Activated naive CD4-positive, alpha-beta T cell treated with anti-CD3 and anti-CD28 coated beads for 36 hours (primary cell): Measurements from ENCODE around the gene CEP170B. TPM values are rescaled to one million over a fixed set of nuclear protein-coding genes. Genes with fewer than 3 reads are reported as not detected.

Source experiments
- CTCF ChIA-PET: fragments of 350-600 bp; sonication (Branson Sonifier 250); formaldehyde crosslinking; loops from one replicate; lab custom pipeline; 2021; ENCODE audit warnings: antibody characterized with exemption; lab: Charles Lee
- DNase-seq: peaks from one replicate; pipeline ENCODE4 v3.0.0-alpha.2; 2020
- H3K27ac Mint-ChIP-seq: one replicate; pipeline ENCODE4 v1.8.0; 2021; ENCODE audit warnings: mild to moderate bottlenecking, mixed read lengths
- H3K27me3 Mint-ChIP-seq: one replicate; pipeline ENCODE4 v1.8.0; 2021; ENCODE audit warnings: low read depth, mixed read lengths
- H3K36me3 Mint-ChIP-seq: one replicate; pipeline ENCODE4 v1.8.0; 2021; ENCODE audit warnings: low read depth, mixed read lengths
- H3K4me1 Mint-ChIP-seq: one replicate; pipeline ENCODE4 v1.8.0; 2021; ENCODE audit warnings: low read depth, mixed read lengths
- H3K4me3 Mint-ChIP-seq: one replicate; pipeline ENCODE4 v1.8.0; 2021; ENCODE audit warnings: mild to moderate bottlenecking, moderate library complexity, mixed read lengths
- H3K9me3 Mint-ChIP-seq: one replicate; pipeline ENCODE4 v1.8.0; 2021; ENCODE audit warnings: mixed read lengths
- intact Hi-C: fragments of 100-400 bp; cut with micrococcal nuclease; formaldehyde crosslinking; loops from one replicate; pipeline ENCODE4 v1.15.1; 2023
- total RNA-seq, 2 experiments: library from RNA; stranded (reverse); gene quantifications; one replicate each; pipeline ENCODE4 v1.2.3, GENCODE V29; 2021

Gene CEP170B
- 1 to 10 TPM; 3.3 TPM for total RNA-seq

DNA sequence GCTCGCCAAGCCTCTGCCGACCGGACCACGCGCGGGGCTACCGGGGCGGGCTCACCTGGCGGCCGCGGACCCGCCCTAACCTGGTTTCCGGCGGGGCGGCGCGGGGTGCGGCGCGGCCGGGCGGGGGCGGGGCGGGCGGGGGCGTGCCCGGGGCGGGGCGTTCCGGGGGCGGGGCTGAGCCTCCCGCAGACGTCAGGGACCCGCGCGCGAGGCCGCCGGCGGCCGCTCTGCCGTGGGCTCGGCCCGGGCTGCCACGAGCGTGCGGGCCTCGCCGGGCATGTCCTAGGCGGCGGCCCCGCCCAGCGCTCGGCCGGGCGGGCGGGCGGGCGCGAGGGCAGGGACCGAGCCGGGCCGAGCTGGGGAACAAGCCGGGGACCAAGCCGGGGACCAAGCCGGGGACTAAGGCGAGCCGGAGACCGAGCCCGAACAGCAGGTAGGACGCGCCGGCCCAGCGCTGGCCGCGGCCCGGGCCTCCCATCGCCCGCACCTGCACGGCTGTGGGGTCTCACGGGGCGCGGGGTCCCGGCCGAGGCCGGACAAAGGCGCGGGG, at the start of gene CEP170B:
TSS of gene CEP170B (plus strand) at position 188 of the 550 bp plus-strand sequence. CDS start 3,183 bp downstream, outside the sequence.
- peak; percentile 25 for DNase-seq
- Mint-ChIP-seq H3K36me3 (no peaks in the 10 kb centered on the region), H3K4me3 (peak within 1 kb of the TSS; percentile 65), H3K27ac (no peak within 1 kb of the TSS), H3K27me3 (peaks cover 25% of the 10 kb centered on the region), H3K9me3 (no peaks in the 10 kb centered on the region), H3K4me1 (peaks cover 2% of the 10 kb centered on the region)
- intact Hi-C loops: loop anchor here (1.0 kb wide), 1 partner anchor 38 kb away; no protein-coding TSS in a partner anchor
- CTCF ChIA-PET: no interaction called here

DNA sequence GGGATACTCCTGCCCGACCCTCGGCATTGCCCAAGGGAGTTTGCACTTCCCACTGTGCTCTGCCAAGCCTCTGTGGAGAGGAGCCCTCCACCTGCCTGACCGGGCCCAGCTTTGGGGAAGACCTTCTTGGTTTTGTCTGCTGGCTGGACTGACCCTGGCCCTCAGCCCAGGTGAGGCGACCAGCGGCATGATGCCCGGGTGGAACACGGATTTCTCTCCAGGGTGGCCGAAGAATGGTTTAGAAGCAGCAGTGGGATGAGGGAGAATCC, 48.5 kb upstream of the CEP170B start:
- Mint-ChIP-seq H3K36me3 (peaks cover 7% of the 10 kb centered on the region), H3K27ac (peak overlapping the region; percentile 82), H3K27me3 (no peaks in the 10 kb centered on the region), H3K4me3 (peak overlapping the region; percentile 92), H3K9me3 (peaks cover 1% of the 10 kb centered on the region), H3K4me1 (peaks cover 18% of the 10 kb centered on the region)
- DNase-seq: no peak
- CTCF ChIA-PET: interaction anchor here (1.1 kb wide), 1 partner anchor 16 kb away, joined by 3 read pairs; the partner anchor contains the start of gene ZBTB42
- intact Hi-C loops: no loop called here

GRCh38 chr14:104817930-104818713, 46.9 kb upstream of the CEP170B start:
- H3K27me3 Mint-ChIP-seq: no peaks in the 10 kb centered on the region
- H3K4me3 Mint-ChIP-seq: no peak overlapping the region
- H3K4me1 Mint-ChIP-seq: peaks cover 18% of the 10 kb centered on the region
- H3K9me3 Mint-ChIP-seq: peaks cover 1% of the 10 kb centered on the region
- no peak overlapping the region for H3K27ac Mint-ChIP-seq
- CTCF ChIA-PET: interaction anchor here (1.0 to 1.3 kb wide), 2 partner anchors 14 to 65 kb away, joined by 3 to 4 read pairs; partner anchors contain the start of gene SIVA1
- peaks cover 7% of the 10 kb centered on the region for H3K36me3 Mint-ChIP-seq
- DNase-seq: no peak
- intact Hi-C loops: no loop called here

DNA sequence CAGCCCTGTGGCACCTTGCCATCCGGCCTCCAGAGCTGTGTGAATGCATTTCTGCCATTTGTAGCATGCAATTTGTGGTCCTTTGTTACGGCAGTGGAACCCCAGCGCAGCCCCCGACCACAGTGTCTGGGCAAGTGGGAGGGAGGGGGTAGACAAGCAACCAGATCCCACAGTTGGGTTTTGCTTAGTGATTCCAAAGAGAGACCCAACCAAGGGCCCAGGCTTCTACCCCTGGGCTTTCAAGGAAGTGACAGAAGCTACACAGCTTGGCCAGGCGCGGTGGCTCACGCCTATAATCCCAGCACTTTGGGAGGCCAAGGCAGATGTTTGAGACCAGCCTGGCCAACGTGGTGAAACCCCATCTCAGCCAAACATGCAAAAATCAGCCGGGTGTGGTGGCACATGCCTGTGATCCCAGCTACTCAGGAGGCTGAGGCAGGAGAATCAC, 46.3 kb upstream of the CEP170B start:
- intact Hi-C loops: no loop called here
- Mint-ChIP-seq H3K36me3 (peaks cover 7% of the 10 kb centered on the region), H3K27me3 (no peaks in the 10 kb centered on the region), H3K9me3 (peaks cover 1% of the 10 kb centered on the region), H3K4me3 (no peak overlapping the region), H3K27ac (no peak overlapping the region), H3K4me1 (peaks cover 17% of the 10 kb centered on the region)
- CTCF ChIA-PET: interaction anchor here (1.0 kb wide), 1 partner anchor 14 kb away, joined by 3 read pairs; no protein-coding TSS in a partner anchor
- DNase-seq: no peak

GRCh38 chr14:104819361-104819781, 45.7 kb upstream of the CEP170B start:
- Mint-ChIP-seq H3K9me3 (peaks cover 1% of the 10 kb centered on the region), H3K4me1 (peaks cover 10% of the 10 kb centered on the region), H3K4me3 (no peak overlapping the region), H3K36me3 (peaks cover 6% of the 10 kb centered on the region), H3K27me3 (no peaks in the 10 kb centered on the region), H3K27ac (no peak overlapping the region)
- CTCF ChIA-PET: interaction anchor here (1.0 kb wide), 1 partner anchor 15 kb away, joined by 3 read pairs; no protein-coding TSS in a partner anchor
- DNase-seq: no peak
- intact Hi-C loops: no loop called here

GRCh38 chr14:104820669-104821228, 44.3 kb upstream of the CEP170B start:
- Mint-ChIP-seq H3K9me3 (peaks cover 5% of the 10 kb centered on the region), H3K36me3 (peaks cover 4% of the 10 kb centered on the region), H3K27me3 (peaks cover 6% of the 10 kb centered on the region), H3K4me3 (no peak overlapping the region), H3K27ac (no peak overlapping the region), H3K4me1 (peaks cover 8% of the 10 kb centered on the region)
- CTCF ChIA-PET: no interaction called here
- intact Hi-C loops: loop anchor here (10.0 kb wide), 1 partner anchor 664 kb away; the partner anchor contains the start of gene CRIP1
- peak; percentile 3 for DNase-seq

DNA sequence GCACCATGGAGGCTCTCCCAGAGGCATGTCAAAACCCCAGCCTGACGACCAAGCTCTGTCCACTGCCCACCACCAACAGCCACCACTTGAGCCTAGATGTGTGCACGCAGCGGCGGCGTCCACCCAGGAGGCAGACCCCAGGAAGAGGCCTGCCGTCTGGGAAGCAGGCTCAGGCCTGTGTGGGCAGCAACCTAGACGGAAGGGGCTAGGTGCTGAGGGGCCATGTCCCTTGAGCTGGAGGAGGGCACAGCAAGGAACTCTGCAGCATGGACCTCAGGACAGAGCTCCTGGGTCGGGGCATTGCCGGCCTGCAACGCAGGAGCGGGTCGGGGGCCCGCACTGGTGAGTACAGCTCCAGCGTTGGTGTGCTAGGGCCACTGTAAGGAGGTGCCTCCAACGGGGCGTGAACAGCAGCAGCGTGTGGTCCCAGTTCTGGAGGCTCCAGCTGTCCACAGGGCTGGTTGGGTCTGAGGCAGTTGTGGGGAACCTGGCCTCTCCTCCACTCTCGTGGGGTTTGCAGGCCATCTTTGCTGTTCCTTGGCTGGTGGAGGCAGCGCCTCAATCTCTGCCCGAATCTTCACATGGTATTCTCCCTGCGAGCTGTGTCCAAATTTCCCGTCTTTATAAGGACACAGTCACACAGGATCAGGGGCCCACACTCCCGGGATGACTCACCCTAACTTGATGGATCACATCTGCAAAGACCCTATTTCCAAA, 43.7 kb upstream of the CEP170B start:
- H3K27ac Mint-ChIP-seq: no peak overlapping the region
- peaks cover 6% of the 10 kb centered on the region for H3K27me3 Mint-ChIP-seq
- H3K9me3 Mint-ChIP-seq: peaks cover 5% of the 10 kb centered on the region
- CTCF ChIA-PET: interaction anchor here (0.7 to 1.9 kb wide), 2 partner anchors 24 to 53 kb away, joined by 3 to 6 read pairs; no protein-coding TSS in a partner anchor
- peak; percentile 2 for DNase-seq
- peaks cover 9% of the 10 kb centered on the region for H3K4me1 Mint-ChIP-seq
- H3K36me3 Mint-ChIP-seq: peaks cover 4% of the 10 kb centered on the region
- H3K4me3 Mint-ChIP-seq: no peak overlapping the region
- intact Hi-C loops: loop anchor here (10.0 kb wide), 1 partner anchor 663 kb away; the partner anchor contains the start of gene CRIP1

- Mint-ChIP-seq H3K27ac (no peak overlapping the region), H3K4me1 (peaks cover 10% of the 10 kb centered on the region), H3K4me3 (no peak overlapping the region), H3K27me3 (peaks cover 6% of the 10 kb centered on the region), H3K9me3 (peaks cover 5% of the 10 kb centered on the region), H3K36me3 (peaks cover 1% of the 10 kb centered on the region)
- DNase-seq: no peak
- CTCF ChIA-PET: interaction anchor here (0.7 to 1.9 kb wide), 2 partner anchors 24 to 53 kb away, joined by 3 to 6 read pairs; no protein-coding TSS in a partner anchor
- intact Hi-C loops: loop anchor here (10.0 kb wide), 1 partner anchor 663 kb away; the partner anchor contains the start of gene CRIP1
Observed at GRCh38 chr14:104821971-104822608, 43.0 kb upstream of the CEP170B start.

DNA sequence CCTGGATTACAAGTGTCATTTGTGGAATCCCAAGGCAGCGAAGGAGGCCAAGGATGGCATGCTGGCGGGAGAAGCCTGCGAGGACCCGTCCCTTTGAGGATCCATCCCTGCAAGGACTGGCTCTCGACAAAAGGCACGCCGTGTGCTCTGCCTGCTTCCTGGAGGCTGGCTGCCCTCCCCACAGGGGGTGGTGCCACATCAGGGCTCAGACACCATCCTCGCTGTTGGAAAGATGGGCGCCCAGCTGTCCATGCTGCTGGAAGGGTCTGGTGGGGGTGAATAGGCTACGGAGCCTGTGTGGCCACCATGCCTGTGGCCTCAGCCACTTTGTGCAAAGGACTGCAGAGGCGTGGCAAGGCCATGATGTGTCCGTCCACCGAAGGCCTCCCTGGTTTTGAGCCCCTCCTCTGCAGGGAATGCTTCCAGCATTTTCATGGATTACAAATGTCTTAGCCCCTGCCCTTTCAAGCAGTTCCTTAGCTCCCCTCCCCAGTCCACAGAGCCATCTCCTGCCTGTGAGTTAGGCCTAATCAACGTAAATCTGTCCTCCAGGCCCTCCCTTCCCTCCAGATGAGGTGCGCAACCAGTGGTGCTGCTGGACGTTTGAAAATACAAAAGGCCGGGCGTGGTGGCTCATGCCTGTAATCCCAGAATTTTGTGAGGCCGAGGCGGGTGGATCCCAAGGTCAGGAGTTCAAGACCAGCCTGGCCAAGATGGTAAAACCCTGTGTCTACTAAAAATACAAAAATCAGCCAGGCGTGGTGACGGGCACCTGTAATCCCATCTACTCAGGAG, 42.0 kb upstream of the CEP170B start:
- Mint-ChIP-seq H3K27me3 (peaks cover 6% of the 10 kb centered on the region), H3K9me3 (peaks cover 4% of the 10 kb centered on the region), H3K4me3 (no peak overlapping the region), H3K27ac (no peak overlapping the region), H3K4me1 (peaks cover 18% of the 10 kb centered on the region), H3K36me3 (no peaks in the 10 kb centered on the region)
- CTCF ChIA-PET: interaction anchor here (1.9 kb wide), 1 partner anchor 54 kb away, joined by 6 read pairs; no protein-coding TSS in a partner anchor
- intact Hi-C loops: loop anchor here (10.0 kb wide), 1 partner anchor 662 kb away; the partner anchor contains the start of gene CRIP1
- no peak for DNase-seq

DNA sequence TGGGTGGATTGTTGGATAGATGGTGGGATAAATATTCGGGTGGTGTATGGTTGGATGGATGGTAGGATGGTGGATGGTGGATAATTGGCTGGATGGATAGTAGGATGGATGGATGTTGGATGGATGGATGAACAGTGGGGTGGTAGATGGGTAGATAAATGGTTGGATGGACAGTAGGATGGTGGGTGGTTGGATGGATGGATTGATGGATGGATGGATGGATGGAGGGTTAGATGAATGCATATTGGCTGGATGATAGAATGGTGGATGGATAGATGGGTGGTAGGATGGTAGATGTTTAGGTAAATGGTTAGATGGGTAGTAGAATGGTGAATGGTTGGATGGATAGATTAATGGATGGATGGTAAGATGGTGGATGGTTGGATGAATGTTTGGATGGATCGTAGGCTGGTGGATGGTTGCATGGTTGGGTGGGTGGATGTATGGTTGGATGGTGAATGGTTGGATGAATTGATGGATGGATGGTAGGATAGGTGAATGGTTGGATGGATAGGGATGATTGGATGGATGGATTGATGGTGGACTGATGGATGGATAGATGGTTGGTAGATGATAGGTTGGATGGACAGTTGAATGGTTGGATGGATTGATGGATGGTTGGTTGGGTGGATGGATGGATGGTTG, 40.6 kb upstream of the CEP170B start:
- H3K9me3 Mint-ChIP-seq: peaks cover 4% of the 10 kb centered on the region
- no peak for DNase-seq
- CTCF ChIA-PET: interaction anchor here (2.4 kb wide), 1 partner anchor 56 kb away, joined by 34 read pairs; no protein-coding TSS in a partner anchor
- H3K27me3 Mint-ChIP-seq: peaks cover 6% of the 10 kb centered on the region
- intact Hi-C loops: loop anchor here (10.0 kb wide), 1 partner anchor 660 kb away; the partner anchor contains the start of gene CRIP1
- H3K4me3 Mint-ChIP-seq: peak overlapping the region; percentile 27
- H3K36me3 Mint-ChIP-seq: no peaks in the 10 kb centered on the region
- H3K4me1 Mint-ChIP-seq: peaks cover 16% of the 10 kb centered on the region
- H3K27ac Mint-ChIP-seq: no peak overlapping the region
